ENCODE results near the gene ERBB2. TPM values are rescaled to one million over a fixed set of nuclear protein-coding genes. Genes with fewer than 3 reads are reported as not detected.

Gene ERBB2
- total and polyA plus RNA-seq, 9 of the 15 experiments (the other 6 are each of a cell fraction or from before 2014, with no cell fraction given) = 0.74 to 5.6 (median 3.3) TPM

DNA sequence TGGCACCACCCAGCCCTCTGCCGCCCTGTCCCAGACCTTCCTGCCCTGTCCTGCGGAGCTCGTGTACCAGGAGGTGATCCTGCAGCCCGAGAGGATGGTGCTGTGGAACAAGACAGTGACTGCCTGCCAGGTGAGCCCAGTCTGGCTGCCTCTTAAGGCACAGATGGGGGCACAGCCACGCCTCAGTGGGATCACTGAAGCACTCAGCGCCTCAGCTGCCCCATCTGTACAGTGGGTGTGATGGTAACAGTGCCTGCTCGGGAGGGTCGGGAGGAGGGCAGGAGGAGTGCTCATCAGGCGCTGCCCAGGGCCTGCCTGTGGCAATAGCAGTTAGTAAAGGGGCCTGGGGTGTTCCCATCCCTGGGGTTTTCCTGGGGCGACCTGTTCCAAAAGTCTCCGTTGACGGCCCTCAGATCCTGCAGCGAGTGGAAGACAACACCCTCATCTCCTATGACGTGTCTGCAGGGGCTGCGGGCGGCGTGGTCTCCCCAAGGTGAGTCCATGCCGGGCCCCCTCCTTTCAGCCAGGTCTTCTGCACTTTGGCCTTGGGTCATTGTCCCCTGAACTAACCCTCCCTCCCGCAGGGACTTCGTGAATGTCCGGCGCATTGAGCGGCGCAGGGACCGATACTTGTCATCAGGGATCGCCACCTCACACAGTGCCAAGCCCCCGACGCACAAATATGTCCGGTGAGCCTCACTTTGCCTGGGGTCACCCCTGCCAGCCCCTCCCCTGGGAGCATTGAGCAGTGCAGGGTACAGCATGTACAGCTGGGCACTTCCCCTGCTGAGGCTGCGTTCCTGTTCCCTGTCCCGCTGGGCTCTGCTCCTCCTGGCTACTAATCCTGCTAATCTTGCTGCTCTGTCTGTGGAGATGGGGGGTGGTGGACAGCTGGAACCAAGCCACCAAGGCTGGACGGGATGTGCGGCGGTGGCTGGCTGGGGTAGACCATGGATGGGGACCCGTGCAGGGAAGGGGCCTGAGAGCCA lies 39.2 kb upstream of the ERBB2 start:
- no TSS peak for BruUV-seq (replicated peaks)
- FAIRE-seq = no peak
- TF ChIP-seq EZH2 (IDR thresholded peaks at IDR 0.05; ENCODE audit: borderline replicate concordance, low read depth, low read length) = no peak
- no peak for TF ChIP-seq ZKSCAN1 (IDR thresholded peaks at IDR 0.05; ENCODE audit: low read depth, low read length)
- TF ChIP-seq HIVEP1 (CRISPR knock-in tag; IDR thresholded peaks at IDR 0.05) = no peak
- TF ChIP-seq MCM7 (IDR thresholded peaks at IDR 0.05) = no peak
- no peak for TF ChIP-seq MTA1 (IDR thresholded peaks at IDR 0.05; ENCODE audit: borderline replicate concordance)
- no peak for TF ChIP-seq CHD4 (IDR thresholded peaks at IDR 0.05; ENCODE audit: insufficient read depth, insufficient replicate concordance, low read depth, low read length, poor library complexity, severe bottlenecking)
- TF ChIP-seq, protein P1, sequence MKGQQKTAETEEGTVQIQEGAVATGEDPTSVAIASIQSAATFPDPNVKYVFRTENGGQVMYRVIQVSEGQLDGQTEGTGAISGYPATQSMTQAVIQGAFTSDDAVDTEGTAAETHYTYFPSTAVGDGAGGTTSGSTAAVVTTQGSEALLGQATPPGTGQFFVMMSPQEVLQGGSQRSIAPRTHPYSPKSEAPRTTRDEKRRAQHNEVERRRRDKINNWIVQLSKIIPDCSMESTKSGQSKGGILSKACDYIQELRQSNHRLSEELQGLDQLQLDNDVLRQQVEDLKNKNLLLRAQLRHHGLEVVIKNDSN (CRISPR knock-in tag; IDR thresholded peaks at IDR 0.05) = no peak
- no peak for TF ChIP-seq ZFPM2 (CRISPR knock-in tag; IDR thresholded peaks at IDR 0.05)
- Histone ChIP-seq H3K9ac (ENCODE audit: insufficient read depth in 1 of 2, low read depth in 2 of 2, low read length in 2 of 2) (peak overlapping the region in 1 of 2 experiments; percentile 36; a peak in 1 of 4 replicates), H3K79me2 (ENCODE audit: control insufficient read depth, insufficient read depth, low read length) (no peaks in the 10 kb centered on the region; the same call in 1 of the 3 replicates), H3K9me1 (ENCODE audit: control insufficient read depth, insufficient read depth, low read length) (no peaks in the 10 kb centered on the region), H4K20me1 (replicated peaks; ENCODE audit: control insufficient read depth, insufficient read depth, low read length) (no peaks in the 10 kb centered on the region), H3K27ac (ENCODE audit: extremely low read depth, low read depth, low read length) (no peak overlapping the region), H3K4me3 (no peak overlapping the region), H3K27me3 (ENCODE audit: control insufficient read depth in 2 of 2, insufficient read depth in 2 of 2, low read length in 2 of 2) (no peaks in the 10 kb centered on the region), H3K4me2 (ENCODE audit: insufficient read depth, low read length) (no peak overlapping the region), H3K36me3 (ENCODE audit: control insufficient read depth, insufficient read depth, low read length) (peaks cover 65% of the 10 kb centered on the region; the same call in 1 of the 3 replicates), H3K9me3 (replicated peaks; ENCODE audit: control insufficient read depth, insufficient read depth, low read depth, low read length) (no peaks in the 10 kb centered on the region), H2AFZ (ENCODE audit: low read depth, low read length) (no peak overlapping the region), H3K4me1 (replicated peaks in 1 of 2; ENCODE audit: control insufficient read depth in 2 of 2, insufficient read depth in 2 of 2, low read length in 2 of 2) (peaks cover 10 to 62% of the 10 kb centered on the region in 2 experiments; a peak in 4 of 5 replicates)
- ATAC-seq = no peak
- in situ Hi-C loops (cut with MboI) (no loop called here), intact Hi-C loops (cut with micrococcal nuclease) (no loop called here)
- DNase-seq (ENCODE audit: extremely low read depth in 1 of 4, low spot score in 3 of 4) = no peak
- ChIA-PET POLR2A (interaction anchor here (1.2 to 1.5 kb wide), 2 partner anchors 7 to 10 kb away, joined by 5 read pairs; no protein-coding TSS in a partner anchor), CTCF (ENCODE audit: low intra/inter-chr PET ratio) (no interaction called here)
- 92% methylated on average over 25 of the region's 35 CpGs for WGBS (ENCODE audit: insufficient coverage, low coverage, missing lambda C conversion rate)
